Measurements from ENCODE around the gene CORIN.

CORIN gene

GRCh38 chr4:47615385-47615784 is 222.5 kb downstream of the CORIN start:
- no peak overlapping the region for H3K27ac ChIP-seq (ENCODE audit: low read depth, low read length)
- H3K9me3 ChIP-seq (ENCODE audit: insufficient read depth, low read depth, low read length) = no peaks in the 10 kb centered on the region
- H2BK12ac ChIP-seq (ENCODE audit: low read length) = no peak overlapping the region
- H3K4ac ChIP-seq (ENCODE audit: low read depth, low read length) = no peak overlapping the region
- H2AFZ ChIP-seq (ENCODE audit: insufficient read depth, low read length, poor library complexity) = no peak overlapping the region
- H3K36me3 ChIP-seq (ENCODE audit: control insufficient read depth in 1 of 2, insufficient read depth in 2 of 2, low read length in 2 of 2) = no peaks in the 10 kb centered on the region
- H2BK5ac ChIP-seq (ENCODE audit: low read depth, low read length, poor library complexity) = no peak overlapping the region
- H2BK120ac ChIP-seq (ENCODE audit: insufficient read depth, low read length, poor library complexity) = no peak overlapping the region
- H3K79me1 ChIP-seq (ENCODE audit: low read length) = no peaks in the 10 kb centered on the region
- no peaks in the 10 kb centered on the region for H3K79me2 ChIP-seq (ENCODE audit: control insufficient read depth, insufficient read depth, low read length, poor library complexity)
- no peak overlapping the region for H3K18ac ChIP-seq (ENCODE audit: low read length)
- no peak overlapping the region for H3K9ac ChIP-seq (ENCODE audit: low read length)
- no peak overlapping the region for H3K14ac ChIP-seq (ENCODE audit: low read length)
- no CpG with 5 or more reads among the region's 4 CpGs for WGBS (ENCODE audit: extremely low coverage, insufficient coverage, insufficient read length)
- H2AK5ac ChIP-seq (ENCODE audit: low read length) = no peak overlapping the region
- no peak for DNase-seq
- H3K27me3 ChIP-seq (ENCODE audit: insufficient read depth, low read length) = no peaks in the 10 kb centered on the region
- H3K4me3 ChIP-seq (ENCODE audit: low read depth, low read length) = no peak overlapping the region
- H4K8ac ChIP-seq (ENCODE audit: low read depth, low read length) = no peak overlapping the region
- H4K12ac ChIP-seq (ENCODE audit: low read depth, low read length) = no peak overlapping the region
- H3K23ac ChIP-seq (ENCODE audit: low read length) = no peak overlapping the region
- no peak overlapping the region for H3K4me2 ChIP-seq (ENCODE audit: low read length)
- no peak overlapping the region for H4K91ac ChIP-seq (ENCODE audit: low read depth, low read length)
- H3K4me1 ChIP-seq (ENCODE audit: control insufficient read depth in 1 of 2, insufficient read depth in 2 of 2, low read length in 2 of 2) = no peaks in the 10 kb centered on the region

- no peak overlapping the region for H3K4me3 ChIP-seq (ENCODE audit: low read depth, low read length)
- no CpG with 5 or more reads among the region's 4 CpGs for WGBS (ENCODE audit: extremely low coverage, insufficient coverage, insufficient read length)
- H2BK120ac ChIP-seq (ENCODE audit: insufficient read depth, low read length, poor library complexity) = no peak overlapping the region
- no peak overlapping the region for H3K14ac ChIP-seq (ENCODE audit: low read length)
- H2AK5ac ChIP-seq (ENCODE audit: low read length) = no peak overlapping the region
- no peaks in the 10 kb centered on the region for H3K79me1 ChIP-seq (ENCODE audit: low read length)
- H3K9ac ChIP-seq (ENCODE audit: low read length) = no peak overlapping the region
- no peak overlapping the region for H3K23ac ChIP-seq (ENCODE audit: low read length)
- no peak for DNase-seq
- H2BK5ac ChIP-seq (ENCODE audit: low read depth, low read length, poor library complexity) = no peak overlapping the region
- H4K91ac ChIP-seq (ENCODE audit: low read depth, low read length) = no peak overlapping the region
- H2AFZ ChIP-seq (ENCODE audit: insufficient read depth, low read length, poor library complexity) = no peak overlapping the region
- H4K12ac ChIP-seq (ENCODE audit: low read depth, low read length) = no peak overlapping the region
- H2BK12ac ChIP-seq (ENCODE audit: low read length) = no peak overlapping the region
- H3K27me3 ChIP-seq (ENCODE audit: insufficient read depth, low read length) = no peaks in the 10 kb centered on the region
- H3K9me3 ChIP-seq (ENCODE audit: insufficient read depth, low read depth, low read length) = no peaks in the 10 kb centered on the region
- peaks cover 0 to 2% of the 10 kb centered on the region in 2 experiments for H3K36me3 ChIP-seq (ENCODE audit: control insufficient read depth in 1 of 2, insufficient read depth in 2 of 2, low read length in 2 of 2)
- no peak overlapping the region for H3K4ac ChIP-seq (ENCODE audit: low read depth, low read length)
- H3K4me1 ChIP-seq (ENCODE audit: control insufficient read depth in 1 of 2, insufficient read depth in 2 of 2, low read length in 2 of 2) = no peaks in the 10 kb centered on the region
- no peak overlapping the region for H3K18ac ChIP-seq (ENCODE audit: low read length)
- no peak overlapping the region for H3K27ac ChIP-seq (ENCODE audit: low read depth, low read length)
- no peaks in the 10 kb centered on the region for H3K79me2 ChIP-seq (ENCODE audit: control insufficient read depth, insufficient read depth, low read length, poor library complexity)
- H4K8ac ChIP-seq (ENCODE audit: low read depth, low read length) = no peak overlapping the region
- H3K4me2 ChIP-seq (ENCODE audit: low read length) = no peak overlapping the region
Observed at GRCh38 chr4:47612116-47613023, 225.5 kb downstream of the CORIN start.

- H3K36me3 ChIP-seq (ENCODE audit: control insufficient read depth in 1 of 2, insufficient read depth in 2 of 2, low read length in 2 of 2) = peaks cover 4 to 5% of the 10 kb centered on the region in 2 experiments
- H2BK5ac ChIP-seq (ENCODE audit: low read depth, low read length, poor library complexity) = no peak overlapping the region
- H3K4me3 ChIP-seq (ENCODE audit: low read depth, low read length) = no peak overlapping the region
- no peaks in the 10 kb centered on the region for H3K9me3 ChIP-seq (ENCODE audit: insufficient read depth, low read depth, low read length)
- no peaks in the 10 kb centered on the region for H3K4me1 ChIP-seq (ENCODE audit: control insufficient read depth in 1 of 2, insufficient read depth in 2 of 2, low read length in 2 of 2)
- H2AFZ ChIP-seq (ENCODE audit: insufficient read depth, low read length, poor library complexity) = no peak overlapping the region
- no peak overlapping the region for H2AK5ac ChIP-seq (ENCODE audit: low read length)
- no peaks in the 10 kb centered on the region for H3K79me2 ChIP-seq (ENCODE audit: control insufficient read depth, insufficient read depth, low read length, poor library complexity)
- H3K23ac ChIP-seq (ENCODE audit: low read length) = no peak overlapping the region
- H3K27ac ChIP-seq (ENCODE audit: low read depth, low read length) = no peak overlapping the region
- no peak overlapping the region for H2BK12ac ChIP-seq (ENCODE audit: low read length)
- no peak overlapping the region for H4K91ac ChIP-seq (ENCODE audit: low read depth, low read length)
- H4K12ac ChIP-seq (ENCODE audit: low read depth, low read length) = no peak overlapping the region
- no peaks in the 10 kb centered on the region for H3K79me1 ChIP-seq (ENCODE audit: low read length)
- H3K18ac ChIP-seq (ENCODE audit: low read length) = no peak overlapping the region
- WGBS (ENCODE audit: extremely low coverage, insufficient coverage, insufficient read length) = 100% methylated on average over 1 of the region's 3 CpGs
- no peak overlapping the region for H4K8ac ChIP-seq (ENCODE audit: low read depth, low read length)
- H3K9ac ChIP-seq (ENCODE audit: low read length) = no peak overlapping the region
- H3K27me3 ChIP-seq (ENCODE audit: insufficient read depth, low read length) = no peaks in the 10 kb centered on the region
- no peak overlapping the region for H3K4ac ChIP-seq (ENCODE audit: low read depth, low read length)
- H2BK120ac ChIP-seq (ENCODE audit: insufficient read depth, low read length, poor library complexity) = no peak overlapping the region
- no peak overlapping the region for H3K4me2 ChIP-seq (ENCODE audit: low read length)
- DNase-seq = no peak
- H3K14ac ChIP-seq (ENCODE audit: low read length) = no peak overlapping the region
Observed at GRCh38 chr4:47606482-47606881, 231.4 kb downstream of the CORIN start.

GRCh38 chr4:47598896-47599295 is 239.0 kb downstream of the CORIN start:
- no peak overlapping the region for H3K4me3 ChIP-seq (ENCODE audit: low read depth, low read length)
- H3K27me3 ChIP-seq (ENCODE audit: insufficient read depth, low read length) = no peaks in the 10 kb centered on the region
- H3K79me1 ChIP-seq (ENCODE audit: low read length) = no peaks in the 10 kb centered on the region
- H2BK12ac ChIP-seq (ENCODE audit: low read length) = no peak overlapping the region
- H3K4me2 ChIP-seq (ENCODE audit: low read length) = no peak overlapping the region
- H3K9ac ChIP-seq (ENCODE audit: low read length) = no peak overlapping the region
- H3K36me3 ChIP-seq (ENCODE audit: control insufficient read depth in 1 of 2, insufficient read depth in 2 of 2, low read length in 2 of 2) = peaks cover 9 to 11% of the 10 kb centered on the region in 2 experiments
- H3K18ac ChIP-seq (ENCODE audit: low read length) = no peak overlapping the region
- H3K4me1 ChIP-seq (ENCODE audit: control insufficient read depth in 1 of 2, insufficient read depth in 2 of 2, low read length in 2 of 2) = no peaks in the 10 kb centered on the region
- H3K9me3 ChIP-seq (ENCODE audit: insufficient read depth, low read depth, low read length) = no peaks in the 10 kb centered on the region
- H2BK120ac ChIP-seq (ENCODE audit: insufficient read depth, low read length, poor library complexity) = no peak overlapping the region
- H3K4ac ChIP-seq (ENCODE audit: low read depth, low read length) = no peak overlapping the region
- H3K14ac ChIP-seq (ENCODE audit: low read length) = no peak overlapping the region
- no peak overlapping the region for H4K8ac ChIP-seq (ENCODE audit: low read depth, low read length)
- H2AFZ ChIP-seq (ENCODE audit: insufficient read depth, low read length, poor library complexity) = no peak overlapping the region
- DNase-seq = no peak
- no CpG with 5 or more reads among the region's 3 CpGs for WGBS (ENCODE audit: extremely low coverage, insufficient coverage, insufficient read length)
- H3K27ac ChIP-seq (ENCODE audit: low read depth, low read length) = no peak overlapping the region
- no peak overlapping the region for H2BK5ac ChIP-seq (ENCODE audit: low read depth, low read length, poor library complexity)
- H3K79me2 ChIP-seq (ENCODE audit: control insufficient read depth, insufficient read depth, low read length, poor library complexity) = no peaks in the 10 kb centered on the region
- no peak overlapping the region for H2AK5ac ChIP-seq (ENCODE audit: low read length)
- no peak overlapping the region for H3K23ac ChIP-seq (ENCODE audit: low read length)
- no peak overlapping the region for H4K91ac ChIP-seq (ENCODE audit: low read depth, low read length)
- no peak overlapping the region for H4K12ac ChIP-seq (ENCODE audit: low read depth, low read length)
